Measurements from ENCODE around the gene SLC12A2. TPM values are rescaled to one million over a fixed set of nuclear protein-coding genes. Genes with fewer than 3 reads are reported as not detected.

Gene SLC12A2
- polyA plus RNA-seq, 1 donor (not counting 4 experiments of a cell fraction or from before 2014, with no cell fraction given) = 15.5 TPM

GRCh38 chr5:128099944-128100343 is 16.4 kb downstream of the SLC12A2 start:
- H3K36me3 ChIP-seq (ENCODE audit: control insufficient read depth in 2 of 2, extremely low read depth in 1 of 2, insufficient read depth in 2 of 2, low read length in 2 of 2) = no peaks in the 10 kb centered on the region
- H3K79me2 ChIP-seq (ENCODE audit: control insufficient read depth, insufficient read depth, low read length) = peaks cover 12% of the 10 kb centered on the region
- no peaks in the 10 kb centered on the region for H4K20me1 ChIP-seq (ENCODE audit: control insufficient read depth, extremely low read depth, insufficient read depth, low read length)
- H3K9me1 ChIP-seq (ENCODE audit: control insufficient read depth, extremely low read depth, insufficient read depth, low read length) = no peaks in the 10 kb centered on the region
- dilution Hi-C loops (cut with MboI; ENCODE audit: extremely low pct_ligation_motif_present, low sequenced_read_pairs) = no loop called here
- no peaks in the 10 kb centered on the region for H3K27me3 ChIP-seq (ENCODE audit: control insufficient read depth, extremely low read depth, insufficient read depth, low read length)
- no peak overlapping the region for H2AFZ ChIP-seq (ENCODE audit: control insufficient read depth, low read length)
- H3K27ac ChIP-seq (ENCODE audit: control insufficient read depth, insufficient read depth, low read length) = no peak overlapping the region
- H3K4me2 ChIP-seq (ENCODE audit: control insufficient read depth, extremely low read depth, insufficient read depth, low read depth, low read length) = no peak overlapping the region
- DNase-seq (ENCODE audit: low read depth, low spot score) = no peak
- H3K9ac ChIP-seq (ENCODE audit: control insufficient read depth, extremely low read depth, insufficient read depth, low read length) = no peak overlapping the region
- FAIRE-seq = no peak
- H3K4me1 ChIP-seq (ENCODE audit: control insufficient read depth, extremely low read depth, insufficient read depth, low read length) = no peaks in the 10 kb centered on the region
- H3K9me3 ChIP-seq (ENCODE audit: control insufficient read depth, low read depth, low read length) = no peaks in the 10 kb centered on the region
- TF ChIP-seq EZH2 (IDR thresholded peaks at IDR 0.05; ENCODE audit: low read length) (no peak), CTCF (optimal IDR thresholded peaks at IDR 0.05 in 1 of 3, IDR thresholded peaks at IDR 0.05 in 1 of 3, conservative IDR thresholded peaks at IDR 0.05 in 1 of 3; ENCODE audit: extremely low read depth in 1 of 3, insufficient read depth in 2 of 3, low read length in 3 of 3) (no peak)
- H3K4me3 ChIP-seq (ENCODE audit: control insufficient read depth in 2 of 3, extremely low read depth in 1 of 3, insufficient read depth in 2 of 3, low read depth in 1 of 3, low read length in 3 of 3) = no peak overlapping the region

GRCh38 chr5:128100860-128101557 is 17.4 kb downstream of the SLC12A2 start:
- H3K4me1 ChIP-seq (ENCODE audit: control insufficient read depth, extremely low read depth, insufficient read depth, low read length) = no peaks in the 10 kb centered on the region

More at GRCh38 chr5:128100860-128101557, 17.4 kb downstream of the SLC12A2 start:
- dilution Hi-C loops (cut with MboI; ENCODE audit: extremely low pct_ligation_motif_present, low sequenced_read_pairs) = no loop called here
- no peaks in the 10 kb centered on the region for H3K36me3 ChIP-seq (ENCODE audit: control insufficient read depth in 2 of 2, extremely low read depth in 1 of 2, insufficient read depth in 2 of 2, low read length in 2 of 2)
- no peak overlapping the region for H3K9ac ChIP-seq (ENCODE audit: control insufficient read depth, extremely low read depth, insufficient read depth, low read length)
- H3K4me2 ChIP-seq (ENCODE audit: control insufficient read depth, extremely low read depth, insufficient read depth, low read depth, low read length) = no peak overlapping the region
- no peak for TF ChIP-seq CTCF (optimal IDR thresholded peaks at IDR 0.05 in 1 of 3, IDR thresholded peaks at IDR 0.05 in 1 of 3, conservative IDR thresholded peaks at IDR 0.05 in 1 of 3; ENCODE audit: extremely low read depth in 1 of 3, insufficient read depth in 2 of 3, low read length in 3 of 3)
- no peak for TF ChIP-seq EZH2 (IDR thresholded peaks at IDR 0.05; ENCODE audit: low read length)
- H3K27ac ChIP-seq (ENCODE audit: control insufficient read depth, insufficient read depth, low read length) = no peak overlapping the region
- H3K27me3 ChIP-seq (ENCODE audit: control insufficient read depth, extremely low read depth, insufficient read depth, low read length) = no peaks in the 10 kb centered on the region
- no peak for DNase-seq (ENCODE audit: low read depth, low spot score)
- peaks cover 16% of the 10 kb centered on the region for H3K79me2 ChIP-seq (ENCODE audit: control insufficient read depth, insufficient read depth, low read length)
- no peaks in the 10 kb centered on the region for H4K20me1 ChIP-seq (ENCODE audit: control insufficient read depth, extremely low read depth, insufficient read depth, low read length)
- H3K9me1 ChIP-seq (ENCODE audit: control insufficient read depth, extremely low read depth, insufficient read depth, low read length) = no peaks in the 10 kb centered on the region
- no peaks in the 10 kb centered on the region for H3K9me3 ChIP-seq (ENCODE audit: control insufficient read depth, low read depth, low read length)
- no peak for FAIRE-seq
- no peak overlapping the region for H2AFZ ChIP-seq (ENCODE audit: control insufficient read depth, low read length)
- no peak overlapping the region for H3K4me3 ChIP-seq (ENCODE audit: control insufficient read depth in 2 of 3, extremely low read depth in 1 of 3, insufficient read depth in 2 of 3, low read depth in 1 of 3, low read length in 3 of 3)

Data from keratinocyte (primary cell).